Stimulated activated CD4-positive, alpha-beta T cell treated with anti-CD3 and anti-CD28 coated beads, TNF-alpha, amount 100 ng/mL, for 1 hour (primary cell): Measurements from ENCODE around the gene AKAP8.
"Not testable (repeated sequence)": the region's sequence is repeated elsewhere in the genome, so short reads cannot be mapped to it uniquely, and the experiment has no call there.

Source experiments
- DNase-seq, 3 donors: peaks; one replicate each; pipeline ENCODE4 v3.0.0-alpha.2; 2020; ENCODE audit warnings: low read depth in 3 of 3, low spot score in 1 of 3

Gene AKAP8

GRCh38 chr19:15379083-15379998 is at the start of gene AKAP8:
Gene AKAP8 (minus strand): TSS chr19:15379787. CDS start chr19:15379731, 56 bp downstream.
- DNase-seq, result peak; percentile 96 to 98 (median 98)

- no peak for DNase-seq
Observed at GRCh38 chr19:15427991-15428471, 48.4 kb upstream of the AKAP8 start.

GRCh38 chr19:15427350-15427700 is 47.7 kb upstream of the AKAP8 start:
- DNase-seq, result no peak

- no peak for DNase-seq
Observed at GRCh38 chr19:15426485-15427349, 47.1 kb upstream of the AKAP8 start.

- no peak for DNase-seq
Observed at GRCh38 chr19:15425321-15425950, 45.8 kb upstream of the AKAP8 start.

GRCh38 chr19:15424692-15425272 is 45.2 kb upstream of the AKAP8 start:
- DNase-seq, result no peak

GRCh38 chr19:15424121-15424520 is 44.5 kb upstream of the AKAP8 start:
- DNase-seq, result no peak

GRCh38 chr19:15423130-15423529 is 43.5 kb upstream of the AKAP8 start:
- DNase-seq, result no peak

GRCh38 chr19:15422296-15423075 is 42.9 kb upstream of the AKAP8 start:
- no peak for DNase-seq

GRCh38 chr19:15421721-15422260 is 42.2 kb upstream of the AKAP8 start:
- DNase-seq, result no peak

GRCh38 chr19:15421136-15421695 is 41.6 kb upstream of the AKAP8 start:
- no peak for DNase-seq

GRCh38 chr19:15419413-15420025 is 39.9 kb upstream of the AKAP8 start:
- no peak for DNase-seq

GRCh38 chr19:15418579-15419412 is 39.2 kb upstream of the AKAP8 start, which contains the start of gene AKAP8L:
Gene AKAP8L (minus strand): TSS chr19:15418988. CDS start chr19:15418923, 65 bp downstream.
- DNase-seq, result peak; percentile 89 to 98 (median 95)

GRCh38 chr19:15418231-15418578 is 38.6 kb upstream of the AKAP8 start:
- DNase-seq, result no peak

- DNase-seq, result no peak
Observed at GRCh38 chr19:15417699-15418098, 38.1 kb upstream of the AKAP8 start.

- no peak for DNase-seq
Observed at GRCh38 chr19:15412832-15413231, 33.2 kb upstream of the AKAP8 start.

GRCh38 chr19:15411351-15411750 is 31.8 kb upstream of the AKAP8 start:
- not testable (repeated sequence) for DNase-seq

GRCh38 chr19:15404780-15405211 is 25.2 kb upstream of the AKAP8 start:
- no peak for DNase-seq
